Gastrocnemius medialis (tissue), 4 donors: ENCODE data around the gene TPD52L1.

Source experiments
- POLR2A ChIP-seq, 2 donors: fragments of 450-650 bp; IDR thresholded peaks; one replicate each; pipeline ENCODE4 v1.6.1; 2017; ENCODE audit warnings: antibody characterized with exemption in 2 of 2, mild to moderate bottlenecking in 2 of 2, moderate library complexity in 2 of 2
- TF ChIP-seq, protein P1 (sequence below), 5 experiments: fragments of 450-650 bp in 3 of 5; fragments of 200-600 bp in 2 of 5; sonication (generic) in 2 of 5; IDR thresholded peaks in 4 of 5; conservative IDR thresholded peaks in 1 of 5; 1 replicate in 4 of 5; 2 replicates in 1 of 5; pipeline ENCODE4 v1.5.1; 2016 to 2019; ENCODE audit warnings: antibody characterized with exemption in 5 of 5, mild to moderate bottlenecking in 3 of 5, moderate library complexity in 3 of 5

- TF ChIP-seq, protein P1, sequence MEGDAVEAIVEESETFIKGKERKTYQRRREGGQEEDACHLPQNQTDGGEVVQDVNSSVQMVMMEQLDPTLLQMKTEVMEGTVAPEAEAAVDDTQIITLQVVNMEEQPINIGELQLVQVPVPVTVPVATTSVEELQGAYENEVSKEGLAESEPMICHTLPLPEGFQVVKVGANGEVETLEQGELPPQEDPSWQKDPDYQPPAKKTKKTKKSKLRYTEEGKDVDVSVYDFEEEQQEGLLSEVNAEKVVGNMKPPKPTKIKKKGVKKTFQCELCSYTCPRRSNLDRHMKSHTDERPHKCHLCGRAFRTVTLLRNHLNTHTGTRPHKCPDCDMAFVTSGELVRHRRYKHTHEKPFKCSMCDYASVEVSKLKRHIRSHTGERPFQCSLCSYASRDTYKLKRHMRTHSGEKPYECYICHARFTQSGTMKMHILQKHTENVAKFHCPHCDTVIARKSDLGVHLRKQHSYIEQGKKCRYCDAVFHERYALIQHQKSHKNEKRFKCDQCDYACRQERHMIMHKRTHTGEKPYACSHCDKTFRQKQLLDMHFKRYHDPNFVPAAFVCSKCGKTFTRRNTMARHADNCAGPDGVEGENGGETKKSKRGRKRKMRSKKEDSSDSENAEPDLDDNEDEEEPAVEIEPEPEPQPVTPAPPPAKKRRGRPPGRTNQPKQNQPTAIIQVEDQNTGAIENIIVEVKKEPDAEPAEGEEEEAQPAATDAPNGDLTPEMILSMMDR (IDR thresholded peaks at IDR 0.05 in 4 of 5, conservative IDR thresholded peaks at IDR 0.05 in 1 of 5): no peak
- TF ChIP-seq POLR2A (IDR thresholded peaks at IDR 0.05): no peak
Measured at GRCh38 chr6:125151700-125152099, 1.9 kb upstream of the TPD52L1 start.
